ENCODE measurements around the gene ITIH2.

DNA sequence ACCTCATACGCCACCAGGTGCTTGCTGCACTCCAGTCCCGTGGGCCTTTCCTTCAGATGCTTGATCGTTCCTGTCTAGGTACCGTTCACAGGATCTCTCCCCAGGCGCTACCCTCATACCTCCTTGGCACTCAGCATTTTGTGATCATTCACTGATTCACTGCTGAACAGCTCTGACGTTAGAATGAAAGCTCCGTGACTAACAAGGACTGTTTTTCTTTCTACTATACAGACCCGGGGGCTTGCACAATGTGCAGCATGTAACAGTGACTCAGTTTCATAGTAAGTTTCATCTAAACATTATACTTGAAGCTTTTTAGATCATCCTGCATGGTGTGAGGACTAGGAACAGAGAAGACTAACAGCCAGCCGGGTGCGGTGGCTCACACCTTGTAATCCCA, 64.1 kb downstream of the ITIH2 start:
- TF ChIP-seq CTCF (IDR thresholded peaks at IDR 0.05) (no peak), POLR2A (IDR thresholded peaks at IDR 0.05; ENCODE audit: low read depth) (no peak), EP300 (IDR thresholded peaks at IDR 0.05) (no peak)
